ENCODE measurements around the gene SLFN11. TPM values are rescaled to one million over a fixed set of nuclear protein-coding genes. Genes with fewer than 3 reads are reported as not detected.
A peak's percentile ranks its signal among the peaks of the same experiment; 100 is the strongest.

Gene SLFN11
- total RNA-seq, 4 donors from 2014 or later: 46.3 to 55.8 (median 51.1) TPM

DNA sequence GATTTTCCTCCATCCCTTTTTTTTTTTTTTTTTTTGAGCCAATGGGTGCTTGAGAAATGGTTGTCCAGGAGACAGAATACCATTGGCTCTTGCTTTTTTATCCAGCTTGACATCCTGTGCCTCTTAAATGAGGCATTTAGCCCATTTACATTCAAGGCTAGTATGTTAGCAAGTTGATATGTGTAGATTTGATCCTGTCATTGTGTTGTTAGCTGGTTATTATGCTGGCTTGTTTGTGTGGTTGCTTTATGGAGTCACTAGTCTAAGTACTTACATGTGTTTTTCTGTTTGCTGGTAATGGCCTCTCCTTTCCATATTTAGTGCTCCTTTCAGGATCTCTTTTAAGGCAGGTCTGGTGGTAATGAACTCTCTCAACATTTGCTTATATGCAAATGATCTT lies 14.1 kb upstream of the SLFN11 start:
- TF ChIP-seq, protein P1, sequence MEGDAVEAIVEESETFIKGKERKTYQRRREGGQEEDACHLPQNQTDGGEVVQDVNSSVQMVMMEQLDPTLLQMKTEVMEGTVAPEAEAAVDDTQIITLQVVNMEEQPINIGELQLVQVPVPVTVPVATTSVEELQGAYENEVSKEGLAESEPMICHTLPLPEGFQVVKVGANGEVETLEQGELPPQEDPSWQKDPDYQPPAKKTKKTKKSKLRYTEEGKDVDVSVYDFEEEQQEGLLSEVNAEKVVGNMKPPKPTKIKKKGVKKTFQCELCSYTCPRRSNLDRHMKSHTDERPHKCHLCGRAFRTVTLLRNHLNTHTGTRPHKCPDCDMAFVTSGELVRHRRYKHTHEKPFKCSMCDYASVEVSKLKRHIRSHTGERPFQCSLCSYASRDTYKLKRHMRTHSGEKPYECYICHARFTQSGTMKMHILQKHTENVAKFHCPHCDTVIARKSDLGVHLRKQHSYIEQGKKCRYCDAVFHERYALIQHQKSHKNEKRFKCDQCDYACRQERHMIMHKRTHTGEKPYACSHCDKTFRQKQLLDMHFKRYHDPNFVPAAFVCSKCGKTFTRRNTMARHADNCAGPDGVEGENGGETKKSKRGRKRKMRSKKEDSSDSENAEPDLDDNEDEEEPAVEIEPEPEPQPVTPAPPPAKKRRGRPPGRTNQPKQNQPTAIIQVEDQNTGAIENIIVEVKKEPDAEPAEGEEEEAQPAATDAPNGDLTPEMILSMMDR (IDR thresholded peaks at IDR 0.05): no peak
- TF ChIP-seq POLR2A (IDR thresholded peaks at IDR 0.05) (no peak), EP300 (IDR thresholded peaks at IDR 0.05) (no peak)
- Histone ChIP-seq H3K27ac (no peak overlapping the region), H3K4me3 (no peak overlapping the region), H3K27me3 (no peaks in the 10 kb centered on the region), H3K4me1 (no peaks in the 10 kb centered on the region), H3K36me3 (peaks cover 0 to 3% (median 0%) of the 10 kb centered on the region in 3 donors), H3K9me3 (peaks cover 0 to 19% (median 0%) of the 10 kb centered on the region in 4 donors)
- no peak for DNase-seq (ENCODE audit: low spot score in 2 of 2)

DNA sequence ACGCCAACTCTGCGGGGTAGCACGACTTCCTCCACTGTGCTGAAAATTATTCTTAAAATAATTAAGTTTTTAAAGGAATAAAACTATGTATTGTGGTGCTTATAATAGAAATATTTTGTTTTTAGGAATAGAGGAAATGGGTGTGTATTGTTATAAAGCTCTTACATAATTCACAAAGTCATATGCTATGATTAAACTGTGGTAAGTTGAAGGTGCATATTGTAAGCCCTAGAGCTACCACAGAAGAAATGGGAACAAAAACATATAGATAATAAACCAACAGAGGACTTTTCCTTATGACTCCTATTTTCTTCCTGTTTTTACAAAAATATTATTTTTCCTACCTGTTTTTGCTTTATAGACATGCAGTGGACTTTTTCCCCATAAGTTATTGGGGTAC lies 4.3 kb upstream of the SLFN11 start:
- Histone ChIP-seq H3K27me3 (no peaks in the 10 kb centered on the region), H3K36me3 (no peaks in the 10 kb centered on the region), H3K27ac (peak overlapping the region in 1 of 4 donors; percentile 37), H3K9me3 (peaks cover 0 to 3% (median 0%) of the 10 kb centered on the region in 4 donors), H3K4me3 (no peak overlapping the region), H3K4me1 (peaks cover 0 to 36% (median 5%) of the 10 kb centered on the region in 4 donors)
- DNase-seq (ENCODE audit: low spot score in 2 of 2): no peak
- TF ChIP-seq EP300 (IDR thresholded peaks at IDR 0.05) (peak in 1 of 2 donors; percentile 8), POLR2A (IDR thresholded peaks at IDR 0.05) (no peak)
- WGBS, 2 donors: 70 to 75% methylated on average over 3 of the region's 3 CpGs

DNA sequence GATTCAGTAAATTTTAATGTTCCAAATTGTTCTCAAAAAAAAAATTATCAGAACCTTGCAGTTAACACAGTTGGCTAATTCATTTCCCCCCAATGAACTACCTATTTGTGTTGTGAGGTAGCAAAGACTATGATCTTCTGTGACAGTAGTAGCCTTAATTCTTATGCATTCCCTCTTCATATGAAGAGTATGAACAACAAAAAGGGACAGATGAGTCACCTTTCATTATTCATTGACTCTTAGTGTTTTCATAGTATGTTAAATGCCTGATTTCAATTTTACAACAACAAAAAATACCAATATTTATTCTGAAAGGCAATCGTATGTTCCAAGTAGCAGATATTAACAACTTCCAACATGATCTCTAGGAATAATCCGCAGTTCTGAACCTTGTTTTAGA lies 3.6 kb upstream of the SLFN11 start:
- H3K27ac ChIP-seq: peak overlapping the region in 1 of 4 donors; percentile 37
- H3K4me1 ChIP-seq: peaks cover 0 to 42% (median 8%) of the 10 kb centered on the region in 4 donors
- H3K9me3 ChIP-seq: peaks cover 0 to 3% (median 0%) of the 10 kb centered on the region in 4 donors
- 76 to 81% methylated on average over 2 of the region's 2 CpGs for WGBS, 2 donors
- no peak overlapping the region for H3K4me3 ChIP-seq
- no peak for TF ChIP-seq POLR2A (IDR thresholded peaks at IDR 0.05)
- no peak for TF ChIP-seq EP300 (IDR thresholded peaks at IDR 0.05)
- TF ChIP-seq, protein P1 (IDR thresholded peaks at IDR 0.05): no peak
- DNase-seq (ENCODE audit: low spot score in 2 of 2): no peak
- no peaks in the 10 kb centered on the region for H3K27me3 ChIP-seq
- no peaks in the 10 kb centered on the region for H3K36me3 ChIP-seq

DNA sequence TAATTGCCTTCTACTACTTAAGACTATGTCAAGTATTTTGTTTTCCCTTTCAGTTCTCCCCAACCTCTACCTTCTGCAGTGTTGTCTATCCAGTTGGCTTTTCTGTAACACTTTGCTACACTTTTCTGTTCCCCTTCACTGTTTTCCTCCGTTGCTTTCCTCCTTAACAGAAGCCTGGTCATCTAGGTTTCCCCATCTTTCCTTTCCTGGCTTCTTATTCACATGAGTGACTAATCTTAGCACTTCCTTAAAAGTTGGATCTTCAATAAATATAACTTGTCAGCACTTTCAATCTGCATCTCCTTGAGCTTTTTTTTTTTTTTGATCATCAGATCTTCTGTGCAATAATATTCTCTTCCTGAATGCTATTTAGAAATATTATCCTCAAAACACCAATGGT lies 2.8 kb upstream of the SLFN11 start:
- DNase-seq (ENCODE audit: low spot score in 2 of 2): no peak
- H3K27me3 ChIP-seq: no peaks in the 10 kb centered on the region
- H3K36me3 ChIP-seq: no peaks in the 10 kb centered on the region
- WGBS, 2 donors: 27 to 29% methylated on average over 1 of the region's 1 CpG
- peaks cover 0 to 51% (median 8%) of the 10 kb centered on the region in 4 donors for H3K4me1 ChIP-seq
- peaks cover 0 to 3% (median 0%) of the 10 kb centered on the region in 4 donors for H3K9me3 ChIP-seq
- peak overlapping the region; percentile 52 to 100 (median 84) for H3K27ac ChIP-seq
- TF ChIP-seq EP300 (IDR thresholded peaks at IDR 0.05) (peak in 1 of 2 donors; percentile 71), POLR2A (IDR thresholded peaks at IDR 0.05) (peak in 1 of 2 donors; percentile 13)
- TF ChIP-seq, protein P1 (IDR thresholded peaks at IDR 0.05): no peak
- H3K4me3 ChIP-seq: peak overlapping the region in 1 of 4 donors; percentile 10

DNA sequence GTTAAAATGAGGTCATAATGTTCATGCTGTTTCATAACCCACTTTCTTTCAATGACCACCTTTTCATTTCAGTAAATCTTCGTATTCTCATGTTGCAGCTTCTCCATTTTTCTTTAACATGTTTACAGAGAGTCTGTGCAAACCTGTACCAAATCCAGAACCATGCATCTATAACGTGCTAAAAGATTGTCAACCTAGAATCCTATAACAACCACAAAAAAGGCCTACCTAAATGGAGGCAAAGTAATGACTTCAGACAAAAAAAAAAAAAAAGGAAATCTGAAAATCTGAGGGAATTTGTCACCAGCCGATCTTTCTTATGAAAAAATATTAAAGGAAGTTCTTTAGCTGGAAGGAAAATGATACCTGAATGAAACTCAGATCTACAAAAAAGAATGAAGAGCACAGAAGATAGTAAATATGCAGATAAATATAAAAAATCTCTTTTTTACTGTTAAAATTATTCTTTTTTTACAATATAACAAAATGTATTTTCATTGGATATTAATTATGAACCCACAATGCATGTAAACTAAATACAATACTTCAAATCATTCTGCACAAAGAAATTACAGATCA lies 1.4 kb upstream of the SLFN11 start:
- Histone ChIP-seq H3K27ac (peak overlapping the region; percentile 92 to 100 (median 98)), H3K9me3 (peaks cover 0 to 13% (median 0%) of the 10 kb centered on the region in 4 donors), H3K27me3 (no peaks in the 10 kb centered on the region), H3K4me1 (peaks cover 0 to 54% (median 8%) of the 10 kb centered on the region in 4 donors), H3K36me3 (peaks cover 0 to 5% (median 0%) of the 10 kb centered on the region in 3 donors), H3K4me3 (peak overlapping the region; percentile 62 to 94 (median 70))
- no peak for TF ChIP-seq POLR2A (IDR thresholded peaks at IDR 0.05)
- no peak for TF ChIP-seq EP300 (IDR thresholded peaks at IDR 0.05)
- TF ChIP-seq, protein P1 (IDR thresholded peaks at IDR 0.05): no peak
- WGBS, 2 donors: 5 to 15% methylated on average over 3 of the region's 3 CpGs
- DNase-seq (ENCODE audit: low spot score in 2 of 2): no peak
